ENCODE data around the gene FNBP1.

FNBP1 gene

GRCh38 chr9:129854588-129855110 is 188.3 kb downstream of the FNBP1 start:
- no peak for DNase-seq (ENCODE audit: low read depth)

- no peak for DNase-seq (ENCODE audit: low read depth)
Measured at GRCh38 chr9:129853614-129854013, 189.4 kb downstream of the FNBP1 start.

DNA sequence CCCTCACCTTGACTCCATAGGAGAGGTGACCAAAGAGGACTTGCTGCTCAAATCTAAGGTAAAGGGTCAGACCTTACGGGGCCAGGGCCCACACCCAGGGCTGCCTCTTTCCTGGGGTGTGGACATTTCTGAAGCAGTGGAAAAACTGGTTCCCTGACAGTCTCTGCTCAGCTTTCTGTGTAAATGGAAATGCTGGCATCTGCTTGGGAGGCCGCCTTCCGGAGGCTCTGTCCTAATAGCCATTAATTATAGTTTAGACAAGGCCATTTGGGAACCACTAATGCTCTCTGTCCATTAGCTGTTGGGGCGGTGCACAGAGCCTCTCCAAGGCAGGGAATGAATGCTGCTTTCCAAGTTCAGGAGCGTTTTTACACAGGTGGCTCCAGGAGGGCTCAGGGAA is 190.4 kb downstream of the FNBP1 start:
- no peak for DNase-seq (ENCODE audit: low read depth)

DNA sequence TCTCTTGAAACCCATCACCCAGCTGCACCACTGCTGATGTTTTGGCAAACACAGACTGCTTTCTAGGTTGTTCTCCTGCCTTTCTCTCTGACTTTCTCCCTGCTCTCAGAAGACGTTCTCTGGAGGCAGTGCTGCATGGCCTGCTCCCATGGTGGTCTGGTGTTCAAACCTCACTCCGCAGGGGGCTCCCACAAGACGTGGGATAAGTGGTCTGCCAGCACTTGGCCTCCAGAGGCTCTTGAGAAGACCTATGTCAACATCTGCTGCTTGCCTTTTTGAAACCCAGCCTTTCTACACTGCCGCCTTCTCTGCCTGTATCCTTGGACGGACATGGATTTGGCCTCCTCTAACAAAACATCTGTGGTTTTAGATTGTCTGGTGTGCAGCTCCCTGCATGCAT is 191.2 kb downstream of the FNBP1 start:
- DNase-seq (ENCODE audit: low read depth): no peak

- no peak for DNase-seq (ENCODE audit: low read depth)
Measured at GRCh38 chr9:129850821-129851550, 192.0 kb downstream of the FNBP1 start.

DNA sequence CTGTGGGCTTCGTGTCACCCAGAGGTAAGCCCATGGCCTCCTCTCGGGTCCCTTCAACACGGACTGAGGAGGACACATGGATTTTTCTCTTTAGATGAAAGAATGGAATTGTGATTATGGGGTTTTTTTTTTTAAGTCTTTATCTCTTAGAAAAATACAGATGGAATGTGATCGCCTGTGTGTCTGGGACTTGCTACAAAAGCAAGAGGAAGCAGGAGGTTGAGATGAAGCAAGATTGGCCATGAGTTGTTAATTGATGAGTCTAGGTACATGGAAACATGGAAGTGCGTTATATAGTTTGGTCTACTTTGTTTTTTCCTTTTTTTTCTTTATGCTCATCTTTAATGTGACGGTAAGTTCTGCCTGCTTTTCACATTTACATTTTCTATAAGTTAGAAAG is 193.1 kb downstream of the FNBP1 start:
- DNase-seq (ENCODE audit: low read depth): peak; percentile 31

DNA sequence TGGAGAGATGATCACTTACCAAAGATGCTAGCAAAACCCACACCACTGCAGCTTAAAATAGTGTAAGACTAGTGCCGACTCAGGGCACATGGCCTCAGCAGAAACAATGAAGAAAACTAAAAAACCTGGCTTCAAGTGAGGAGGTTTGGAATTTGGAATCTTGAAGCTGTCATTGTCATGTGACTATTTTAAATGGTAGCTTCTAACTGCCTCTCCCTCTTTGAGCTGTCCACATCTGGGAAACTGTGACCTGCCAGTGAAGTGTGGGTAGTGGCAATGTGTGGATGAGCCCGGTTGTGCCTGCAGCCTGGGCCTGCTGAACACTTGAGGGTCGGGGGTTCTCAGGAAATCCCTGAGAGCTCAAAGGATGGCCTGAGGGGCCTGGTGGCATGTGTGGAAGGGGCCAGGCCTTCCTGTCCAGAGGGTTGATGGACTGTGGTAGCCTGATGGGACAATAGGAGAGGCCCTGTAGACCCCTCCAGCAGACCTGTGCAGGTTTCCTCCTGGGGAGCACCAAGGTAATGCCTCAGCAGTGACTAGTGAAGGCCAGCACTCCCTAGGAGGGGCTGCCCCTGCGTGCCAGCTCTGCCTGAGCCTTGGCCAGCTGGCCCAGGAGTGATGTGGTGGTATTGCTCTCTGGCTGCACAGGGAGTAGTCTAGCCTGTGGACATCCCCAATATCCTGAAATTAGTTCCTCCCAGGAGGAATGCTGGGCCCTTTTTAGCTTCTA is 194.1 kb downstream of the FNBP1 start:
- no peak for DNase-seq (ENCODE audit: low read depth)

DNA sequence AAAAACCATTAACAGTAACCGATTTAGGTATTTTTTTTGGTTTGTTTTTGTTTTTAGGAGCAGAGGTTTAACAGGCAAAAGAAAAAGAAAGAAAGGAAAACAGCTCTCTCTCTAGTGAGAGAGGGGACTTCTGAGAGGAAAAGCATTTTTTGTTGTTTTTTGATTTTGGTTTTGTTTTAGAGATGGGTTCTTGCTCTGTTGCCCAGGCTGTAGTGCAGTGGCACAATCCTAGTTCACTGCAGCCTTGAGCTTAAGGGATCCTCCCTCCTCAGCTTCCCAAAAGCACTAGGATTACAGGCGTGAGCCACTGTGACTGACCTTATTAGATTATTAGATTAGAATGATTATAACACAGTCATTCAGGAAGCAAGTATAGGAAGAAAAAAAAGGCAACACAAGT is 197.6 kb downstream of the FNBP1 start:
- DNase-seq (ENCODE audit: low read depth): no peak

DNA sequence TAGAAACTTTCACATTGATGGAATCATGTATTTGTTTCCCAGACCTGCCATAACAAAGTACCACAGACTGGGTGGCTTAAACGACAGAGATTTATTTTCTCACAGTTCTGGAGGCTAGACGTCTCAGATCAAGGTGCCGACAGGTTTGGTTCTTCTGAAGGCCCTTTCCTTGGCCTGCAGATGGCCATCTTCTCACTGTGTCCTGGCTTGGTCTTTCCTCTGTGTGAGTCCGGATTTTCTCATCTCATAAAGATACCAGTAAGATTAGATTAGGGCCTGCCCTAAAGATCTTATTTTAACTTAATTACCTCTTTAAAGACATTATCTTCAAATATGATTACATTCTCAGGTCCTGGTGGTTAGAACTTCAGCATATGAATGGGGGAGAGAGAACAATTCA is 201.9 kb downstream of the FNBP1 start:
- no peak for DNase-seq (ENCODE audit: low read depth)

- DNase-seq (ENCODE audit: low read depth): no peak
Measured at GRCh38 chr9:129840034-129840433, 203.0 kb downstream of the FNBP1 start.

- no peak for DNase-seq (ENCODE audit: low read depth)
Measured at GRCh38 chr9:129839324-129840023, 203.5 kb downstream of the FNBP1 start.

DNA sequence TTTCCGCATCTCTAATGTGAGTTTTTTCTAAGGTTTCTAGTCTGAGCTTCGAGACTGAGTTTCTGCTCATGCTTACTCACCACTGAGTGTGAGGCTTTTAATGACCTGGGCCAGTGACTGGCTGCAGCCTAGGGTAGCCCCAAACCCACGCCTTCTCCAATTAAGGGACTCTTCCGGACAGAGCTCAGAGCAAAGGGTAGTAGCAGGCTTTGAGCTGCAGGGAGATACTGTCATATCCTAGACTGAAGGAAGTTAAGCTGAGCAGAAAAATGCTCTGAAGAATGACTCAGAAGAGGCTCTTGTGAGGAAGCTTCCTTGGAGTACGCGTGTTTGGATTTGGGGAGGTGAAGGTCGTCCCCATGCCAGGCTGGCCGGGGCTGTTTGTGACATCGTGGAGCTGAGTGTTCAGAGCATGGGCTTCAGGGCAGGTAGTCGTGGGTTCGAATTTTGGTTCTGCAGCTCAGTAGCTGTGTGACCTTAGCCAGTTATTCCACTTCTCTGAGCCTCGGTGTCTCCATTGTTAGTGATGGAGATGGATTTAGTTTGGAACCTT is 204.2 kb downstream of the FNBP1 start:
- DNase-seq (ENCODE audit: low read depth): peak; percentile 71

All from non-pigmented ciliary epithelial cell (primary cell).